HL-60 (cell line): ENCODE results near the gene LDLRAD3.

Experiments
- DNase-seq, 2 experiments: peaks; one replicate each; pipeline ENCODE4 v3.0.0-alpha.2; 2010 to 2020; ENCODE audit warnings: low read depth in 1 of 2, low spot score in 1 of 2
- H3K27ac ChIP-seq: fragments of 250-450 bp; sonication (Bioruptor Pico); replicated peaks from 2 replicates; pipeline ENCODE4 v1.5.1; 2020; ENCODE audit warnings: mild to moderate bottlenecking, moderate library complexity
- H3K27me3 ChIP-seq: fragments of 250-450 bp; sonication (Bioruptor Pico); 2 replicates; pipeline ENCODE4 v1.5.1; 2021; ENCODE audit warnings: mild to moderate bottlenecking, moderate library complexity; ENCODE audit not compliant: insufficient read depth, poor library complexity, severe bottlenecking
- H3K4me3 ChIP-seq: replicated peaks from 2 replicates; pipeline ENCODE4 v1.5.1; 2011; ENCODE audit warnings: mild to moderate bottlenecking, control low read depth, low read length; ENCODE audit not compliant: insufficient read depth
- GABPA ChIP-seq: IDR thresholded peaks from 2 replicates; pipeline ENCODE4 v1.6.1; 2012; ENCODE audit warnings: low read depth
- POLR2AphosphoS5 ChIP-seq: IDR thresholded peaks from 2 replicates; pipeline ENCODE4 v1.6.1; 2012; ENCODE audit warnings: low read depth
- SPI1 ChIP-seq: IDR thresholded peaks from 2 replicates; pipeline ENCODE4 v1.6.1; 2012; ENCODE audit warnings: low read depth, mild to moderate bottlenecking, borderline replicate concordance
- TF ChIP-seq, protein P1 (sequence below): IDR thresholded peaks from 2 replicates; pipeline ENCODE4 v1.6.1; 2012; ENCODE audit warnings: low read depth; ENCODE audit not compliant: insufficient replicate concordance
- TF ChIP-seq, protein P2 (sequence below): IDR thresholded peaks from one replicate; pipeline ENCODE4 v1.5.1; 2011; ENCODE audit warnings: low read length, control low read depth, inconsistent platforms; ENCODE audit not compliant: insufficient read depth

LDLRAD3 gene

DNA sequence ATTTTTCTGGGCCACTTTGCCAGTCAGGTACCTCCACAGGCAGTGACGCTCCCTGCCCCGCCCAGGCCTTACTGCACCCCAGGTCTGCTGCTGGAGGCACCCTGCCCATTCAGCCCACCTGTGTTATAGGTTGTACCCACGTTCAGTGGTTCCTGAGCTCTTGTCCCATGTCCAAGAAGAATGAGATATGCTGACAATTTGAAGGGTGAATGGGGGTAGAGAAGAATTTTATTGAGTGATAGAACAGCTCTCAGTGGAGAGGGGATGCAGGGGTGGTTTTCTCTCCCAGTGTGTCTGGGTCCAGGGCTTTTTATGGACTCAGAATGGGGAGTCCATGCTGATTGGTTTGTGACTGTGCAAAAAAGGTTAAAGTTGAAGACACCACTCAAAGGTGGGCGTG is 149.7 kb downstream of the LDLRAD3 start:
- no peaks in the 10 kb centered on the region for H3K27me3 ChIP-seq
- H3K27ac ChIP-seq: no peak overlapping the region
- DNase-seq: no peak
- H3K4me3 ChIP-seq: no peak overlapping the region
- TF ChIP-seq, protein P1, sequence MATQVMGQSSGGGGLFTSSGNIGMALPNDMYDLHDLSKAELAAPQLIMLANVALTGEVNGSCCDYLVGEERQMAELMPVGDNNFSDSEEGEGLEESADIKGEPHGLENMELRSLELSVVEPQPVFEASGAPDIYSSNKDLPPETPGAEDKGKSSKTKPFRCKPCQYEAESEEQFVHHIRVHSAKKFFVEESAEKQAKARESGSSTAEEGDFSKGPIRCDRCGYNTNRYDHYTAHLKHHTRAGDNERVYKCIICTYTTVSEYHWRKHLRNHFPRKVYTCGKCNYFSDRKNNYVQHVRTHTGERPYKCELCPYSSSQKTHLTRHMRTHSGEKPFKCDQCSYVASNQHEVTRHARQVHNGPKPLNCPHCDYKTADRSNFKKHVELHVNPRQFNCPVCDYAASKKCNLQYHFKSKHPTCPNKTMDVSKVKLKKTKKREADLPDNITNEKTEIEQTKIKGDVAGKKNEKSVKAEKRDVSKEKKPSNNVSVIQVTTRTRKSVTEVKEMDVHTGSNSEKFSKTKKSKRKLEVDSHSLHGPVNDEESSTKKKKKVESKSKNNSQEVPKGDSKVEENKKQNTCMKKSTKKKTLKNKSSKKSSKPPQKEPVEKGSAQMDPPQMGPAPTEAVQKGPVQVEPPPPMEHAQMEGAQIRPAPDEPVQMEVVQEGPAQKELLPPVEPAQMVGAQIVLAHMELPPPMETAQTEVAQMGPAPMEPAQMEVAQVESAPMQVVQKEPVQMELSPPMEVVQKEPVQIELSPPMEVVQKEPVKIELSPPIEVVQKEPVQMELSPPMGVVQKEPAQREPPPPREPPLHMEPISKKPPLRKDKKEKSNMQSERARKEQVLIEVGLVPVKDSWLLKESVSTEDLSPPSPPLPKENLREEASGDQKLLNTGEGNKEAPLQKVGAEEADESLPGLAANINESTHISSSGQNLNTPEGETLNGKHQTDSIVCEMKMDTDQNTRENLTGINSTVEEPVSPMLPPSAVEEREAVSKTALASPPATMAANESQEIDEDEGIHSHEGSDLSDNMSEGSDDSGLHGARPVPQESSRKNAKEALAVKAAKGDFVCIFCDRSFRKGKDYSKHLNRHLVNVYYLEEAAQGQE: no peak
- TF ChIP-seq POLR2AphosphoS5 (no peak), SPI1 (no peak), GABPA (no peak)
- TF ChIP-seq, protein P2, sequence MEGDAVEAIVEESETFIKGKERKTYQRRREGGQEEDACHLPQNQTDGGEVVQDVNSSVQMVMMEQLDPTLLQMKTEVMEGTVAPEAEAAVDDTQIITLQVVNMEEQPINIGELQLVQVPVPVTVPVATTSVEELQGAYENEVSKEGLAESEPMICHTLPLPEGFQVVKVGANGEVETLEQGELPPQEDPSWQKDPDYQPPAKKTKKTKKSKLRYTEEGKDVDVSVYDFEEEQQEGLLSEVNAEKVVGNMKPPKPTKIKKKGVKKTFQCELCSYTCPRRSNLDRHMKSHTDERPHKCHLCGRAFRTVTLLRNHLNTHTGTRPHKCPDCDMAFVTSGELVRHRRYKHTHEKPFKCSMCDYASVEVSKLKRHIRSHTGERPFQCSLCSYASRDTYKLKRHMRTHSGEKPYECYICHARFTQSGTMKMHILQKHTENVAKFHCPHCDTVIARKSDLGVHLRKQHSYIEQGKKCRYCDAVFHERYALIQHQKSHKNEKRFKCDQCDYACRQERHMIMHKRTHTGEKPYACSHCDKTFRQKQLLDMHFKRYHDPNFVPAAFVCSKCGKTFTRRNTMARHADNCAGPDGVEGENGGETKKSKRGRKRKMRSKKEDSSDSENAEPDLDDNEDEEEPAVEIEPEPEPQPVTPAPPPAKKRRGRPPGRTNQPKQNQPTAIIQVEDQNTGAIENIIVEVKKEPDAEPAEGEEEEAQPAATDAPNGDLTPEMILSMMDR: no peak

DNA sequence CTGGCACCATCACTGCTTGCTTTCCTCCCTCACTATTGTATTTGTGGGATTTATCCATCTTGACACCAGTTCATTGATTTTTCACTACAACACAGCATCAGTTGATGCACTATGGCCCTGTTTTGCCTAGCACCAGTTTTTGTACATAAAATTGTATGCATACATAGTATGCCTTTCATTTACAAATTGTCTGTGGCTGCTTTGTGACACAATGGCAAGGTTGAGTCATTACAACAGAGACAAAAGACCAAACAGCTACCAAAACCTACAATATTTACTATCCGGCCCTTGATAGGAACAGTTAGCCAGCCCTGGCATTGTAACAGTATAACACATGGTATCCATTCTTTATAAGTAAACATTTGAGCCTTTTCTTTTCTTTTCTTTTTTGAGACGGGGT is 150.3 kb downstream of the LDLRAD3 start:
- Histone ChIP-seq H3K27ac (no peak overlapping the region), H3K27me3 (no peaks in the 10 kb centered on the region), H3K4me3 (no peak overlapping the region)
- DNase-seq: no peak
- TF ChIP-seq, protein P2: no peak
- no peak for TF ChIP-seq SPI1
- no peak for TF ChIP-seq POLR2AphosphoS5
- TF ChIP-seq, protein P1: no peak
- TF ChIP-seq GABPA: no peak

DNA sequence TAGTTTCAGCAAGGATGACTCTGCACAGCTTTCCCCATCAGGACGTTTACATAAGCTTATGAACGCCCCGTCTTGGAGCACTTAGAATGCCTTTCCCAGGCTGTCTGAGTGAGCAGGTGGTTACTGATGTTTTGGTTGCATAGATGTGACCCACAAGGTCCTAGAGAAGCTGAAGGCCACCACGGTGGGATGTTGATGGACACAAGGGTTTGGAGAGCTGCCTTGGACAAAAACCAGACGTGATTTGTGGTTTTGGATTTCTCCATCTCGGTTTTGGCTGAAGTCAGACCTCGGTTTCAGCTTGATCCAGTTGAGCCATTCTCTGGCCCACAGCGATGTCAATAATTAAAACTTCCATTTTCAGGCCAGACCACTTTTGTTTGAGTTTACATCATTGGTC is 151.9 kb downstream of the LDLRAD3 start:
- DNase-seq: no peak
- TF ChIP-seq GABPA (no peak), POLR2AphosphoS5 (no peak), SPI1 (no peak)
- TF ChIP-seq, protein P1: no peak
- no peaks in the 10 kb centered on the region for H3K27me3 ChIP-seq
- no peak overlapping the region for H3K4me3 ChIP-seq
- no peak overlapping the region for H3K27ac ChIP-seq
